Gastroesophageal sphincter (tissue), 3 donors: ENCODE results near the gene RBPJ.

Source experiments
- CTCF ChIP-seq, 4 experiments: fragments of 200-600 bp in 2 of 4; fragments of 450-650 bp in 2 of 4; sonication (generic) in 1 of 4; IDR thresholded peaks; one replicate each; pipeline ENCODE4 v1.5.1; 2017 to 2019; ENCODE audit warnings: antibody characterized with exemption in 4 of 4, mild to moderate bottlenecking in 2 of 4, moderate library complexity in 2 of 4
- POLR2A ChIP-seq, 2 donors: fragments of 450-650 bp; IDR thresholded peaks; one replicate each; pipeline ENCODE4 v1.6.1; 2017; ENCODE audit warnings: antibody characterized with exemption in 2 of 2, mild to moderate bottlenecking in 2 of 2, moderate library complexity in 1 of 2

- TF ChIP-seq POLR2A (IDR thresholded peaks at IDR 0.05) (no peak), CTCF (IDR thresholded peaks at IDR 0.05) (no peak)
Observed at GRCh38 chr4:26400132-26400531, 79.3 kb downstream of the RBPJ start.
